IPS-NIHi7 (cell line): ENCODE results near the gene PTRH2.
"Not testable (repeated sequence)": the region's sequence is repeated elsewhere in the genome, so short reads cannot be mapped to it uniquely, and the experiment has no call there.

Source experiments
- DNase-seq: peaks from one replicate; pipeline ENCODE4 v3.0.0; 2012; ENCODE audit warnings: mixed read lengths; ENCODE audit errors: extremely low spot score

PTRH2 gene

DNA sequence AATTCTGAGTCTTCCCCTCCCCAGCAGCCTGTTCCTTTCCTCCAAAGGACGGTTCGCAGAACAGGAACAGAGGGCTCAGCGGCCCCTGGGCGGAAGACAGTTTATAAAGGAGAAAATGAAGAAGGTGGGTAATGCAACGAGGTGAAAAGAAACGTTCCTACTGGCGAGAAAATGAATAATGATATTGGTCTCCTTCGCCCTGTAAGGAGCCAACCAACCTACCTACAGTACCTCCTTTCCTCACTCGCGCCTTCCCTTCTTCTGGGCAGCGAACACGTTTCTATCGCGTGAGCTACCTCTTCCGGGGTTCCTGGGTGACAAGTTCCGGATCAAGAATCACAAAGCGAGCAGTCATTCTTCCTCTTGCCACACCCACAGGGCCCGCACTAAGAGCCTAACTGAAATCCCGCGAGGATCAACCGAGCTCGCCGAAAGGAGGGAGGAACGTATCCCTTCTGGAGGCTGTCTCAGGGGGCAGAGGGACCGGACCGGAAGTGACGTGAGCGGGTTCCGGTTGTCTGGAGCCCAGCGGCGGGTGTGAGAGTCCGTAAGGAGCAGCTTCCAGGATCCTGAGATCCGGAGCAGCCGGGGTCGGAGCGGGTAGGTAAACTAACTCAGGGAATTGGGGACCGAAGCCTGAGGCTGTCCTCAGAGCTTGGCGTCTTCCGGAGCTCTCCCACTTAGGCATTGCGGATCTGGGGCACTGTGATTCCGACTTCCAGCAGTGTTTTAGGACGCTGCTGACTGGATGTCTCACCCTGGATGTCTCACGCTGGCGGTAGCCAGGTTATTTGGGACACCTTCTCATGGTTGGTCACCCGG is at the start of gene PTRH2, which contains the start of gene VMP1:
Gene PTRH2, minus strand, starts transcription at position 282 of the 822 bp plus-strand sequence. CDS start 9,452 bp downstream, outside the sequence.
Gene VMP1, plus strand, starts transcription at position 506 of the 822 bp plus-strand sequence. CDS start 23,793 bp downstream, outside the sequence.
- peak; percentile 99 for DNase-seq

DNA sequence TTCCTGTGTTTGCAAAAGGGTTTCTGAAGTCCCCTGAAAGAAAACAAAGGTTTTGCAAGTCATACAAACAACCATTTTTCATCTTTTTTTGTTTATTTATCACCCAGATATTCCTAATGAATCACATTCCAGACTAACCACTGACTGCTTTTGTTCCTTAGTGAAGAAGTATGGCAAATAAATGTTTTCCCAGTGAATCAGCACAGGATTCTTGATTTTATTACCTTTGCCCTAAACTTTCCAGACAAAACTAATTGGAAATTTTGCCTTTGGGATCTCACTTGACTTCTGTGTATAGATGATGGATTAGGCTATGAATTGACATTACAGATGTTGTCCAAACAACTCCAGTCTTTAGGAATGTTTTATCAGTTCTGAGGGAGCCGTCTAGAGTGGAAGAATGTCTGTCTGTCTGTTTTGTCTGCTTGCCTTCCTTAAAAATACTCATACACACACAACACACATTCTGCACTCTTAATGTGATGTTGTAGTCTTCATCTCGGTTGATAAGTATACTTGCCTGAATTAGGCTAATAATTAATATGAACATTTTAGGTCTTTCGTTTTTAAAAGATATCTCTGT is 49.1 kb upstream of the PTRH2 start:
- no peak for DNase-seq

DNA sequence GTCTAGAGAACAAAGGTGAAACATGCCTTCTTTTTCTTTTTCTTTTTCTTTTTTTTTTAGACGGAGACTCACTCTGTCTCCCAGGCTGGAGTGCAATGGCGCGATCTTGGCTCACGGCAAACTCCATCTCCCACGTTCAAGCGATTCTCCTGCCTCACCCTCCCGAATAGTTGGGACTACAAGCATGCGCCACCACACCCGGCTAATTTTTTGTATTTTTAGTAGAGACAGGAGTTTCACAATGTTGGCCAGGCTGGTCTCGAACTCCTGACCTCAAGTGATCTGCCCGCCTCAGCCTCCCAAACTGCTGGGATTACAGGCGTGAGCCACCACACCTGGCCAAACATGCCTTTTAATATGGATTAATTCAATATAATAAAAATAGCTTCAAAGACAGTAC is 47.8 kb upstream of the PTRH2 start:
- not testable (repeated sequence) for DNase-seq

DNA sequence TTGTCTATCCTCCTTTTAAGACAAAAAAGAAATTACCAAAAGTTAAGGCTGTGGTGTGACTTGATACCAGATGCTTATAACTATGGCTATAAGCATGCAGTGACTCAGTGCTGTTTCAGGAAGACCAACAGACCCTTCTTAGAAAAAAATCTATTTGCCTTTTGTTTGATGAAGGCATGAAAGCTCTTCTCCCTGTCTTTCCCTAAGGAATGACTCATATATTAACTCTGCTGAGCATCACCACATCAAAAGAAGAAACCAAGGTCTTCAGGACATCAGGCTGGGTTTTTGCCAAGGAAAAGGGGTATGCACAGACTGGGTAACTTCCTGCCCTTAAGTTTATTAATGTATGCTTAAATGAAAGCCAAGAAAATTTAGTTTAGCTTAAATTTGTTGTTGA is 47.3 kb upstream of the PTRH2 start:
- peak; percentile 20 for DNase-seq

DNA sequence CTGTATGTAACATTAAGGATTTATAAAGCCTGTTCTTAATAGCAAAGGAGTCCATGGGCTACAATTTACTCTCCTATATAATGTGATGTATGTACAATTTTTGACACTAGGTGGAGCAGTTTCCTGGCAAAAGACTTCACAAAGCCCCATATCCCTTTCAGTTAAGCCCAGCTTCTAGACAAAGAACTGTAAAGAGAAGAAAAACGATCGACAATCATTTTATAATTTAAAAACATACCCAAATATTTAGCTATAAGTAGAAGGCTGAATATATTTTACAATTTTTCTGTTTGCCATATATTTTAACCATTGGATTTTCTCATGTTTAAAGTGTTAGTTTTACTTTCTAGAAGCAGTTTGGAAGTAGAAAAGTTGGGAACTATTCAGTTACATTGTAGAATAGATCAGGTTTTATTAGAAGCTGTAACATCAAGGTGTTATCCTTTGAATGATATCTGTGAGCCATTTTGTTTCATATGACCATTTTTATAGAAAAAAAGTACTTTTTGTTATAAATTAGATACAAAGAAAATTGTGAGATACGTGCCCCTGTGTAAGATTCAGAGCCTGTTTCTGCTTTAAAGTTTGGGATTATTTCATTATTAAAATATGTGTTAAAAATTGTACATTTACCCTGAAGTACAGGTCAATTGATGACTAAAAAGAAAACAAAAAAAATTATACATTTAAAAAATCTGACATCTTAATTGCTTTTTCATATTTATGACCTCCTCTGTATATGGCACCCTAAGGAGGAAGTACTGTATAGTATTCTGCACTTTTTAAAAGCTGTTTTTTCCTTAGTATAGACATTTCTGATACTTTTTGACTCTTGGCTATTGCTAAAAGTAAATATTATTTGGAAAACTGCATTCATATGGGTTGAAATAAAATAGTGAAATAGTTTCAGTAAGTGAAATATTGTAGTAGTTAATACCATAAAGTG is 46.6 kb upstream of the PTRH2 start:
- peak; percentile 66 for DNase-seq

DNA sequence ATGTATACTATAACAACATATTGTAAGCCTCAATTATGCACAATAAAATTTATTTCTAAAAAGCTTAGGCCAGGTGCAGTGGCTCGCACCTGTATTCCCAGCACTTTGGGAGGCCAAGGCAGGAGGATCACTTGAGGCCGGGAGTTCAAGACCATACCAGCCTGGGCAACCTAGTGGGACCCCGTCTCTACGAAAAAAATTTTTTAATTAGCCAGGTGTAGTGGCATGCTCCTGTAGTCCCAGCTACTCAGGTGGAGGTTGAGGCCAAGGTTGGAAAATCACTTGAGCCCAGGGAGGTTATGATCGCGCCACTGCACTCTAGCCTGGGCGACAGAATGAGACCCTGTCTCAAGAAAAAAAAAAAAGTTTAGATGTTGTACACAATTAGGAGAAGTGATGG is 45.7 kb upstream of the PTRH2 start:
- DNase-seq, result no peak

DNA sequence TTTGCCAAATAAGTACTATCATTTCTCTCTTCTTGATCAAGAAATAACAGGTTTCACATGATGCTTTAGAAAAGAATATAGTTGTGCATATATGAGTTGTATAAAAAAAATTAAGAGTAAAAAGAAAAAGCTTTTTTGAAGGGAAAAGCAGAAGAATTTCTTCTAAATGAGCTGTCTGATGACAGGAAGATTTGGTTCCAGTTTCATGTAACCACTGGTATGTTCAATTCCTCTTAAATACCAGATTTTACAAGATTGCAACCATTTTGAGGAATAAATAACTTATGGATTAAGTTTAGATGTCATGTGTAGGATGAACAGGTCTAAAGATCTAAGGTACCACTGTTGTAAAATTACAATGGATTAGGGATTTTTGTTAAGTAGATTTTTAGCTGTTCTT is 45.2 kb upstream of the PTRH2 start:
- DNase-seq, result no peak

DNA sequence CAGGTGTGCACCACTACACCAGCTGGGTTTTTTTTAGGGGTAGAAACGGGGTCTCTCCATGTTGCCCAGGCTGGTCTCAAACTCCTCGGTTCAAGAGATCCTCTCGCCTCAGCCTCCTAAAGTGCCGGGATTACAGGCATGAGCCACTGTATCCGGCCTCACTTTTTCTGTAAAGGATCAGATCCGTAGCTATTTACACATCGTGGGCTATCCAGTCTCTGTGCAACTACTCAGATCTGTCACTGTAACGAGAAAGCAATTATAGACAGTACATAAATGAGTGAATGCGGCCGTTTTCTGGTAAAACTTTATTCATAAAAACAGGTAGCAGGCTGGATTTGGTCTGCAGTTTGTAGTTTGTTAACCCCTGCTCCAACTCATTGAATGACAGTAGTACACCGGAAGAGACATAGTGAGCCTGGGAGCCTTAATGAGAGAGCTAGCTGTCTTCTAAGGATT is 44.8 kb upstream of the PTRH2 start:
- no peak for DNase-seq

DNA sequence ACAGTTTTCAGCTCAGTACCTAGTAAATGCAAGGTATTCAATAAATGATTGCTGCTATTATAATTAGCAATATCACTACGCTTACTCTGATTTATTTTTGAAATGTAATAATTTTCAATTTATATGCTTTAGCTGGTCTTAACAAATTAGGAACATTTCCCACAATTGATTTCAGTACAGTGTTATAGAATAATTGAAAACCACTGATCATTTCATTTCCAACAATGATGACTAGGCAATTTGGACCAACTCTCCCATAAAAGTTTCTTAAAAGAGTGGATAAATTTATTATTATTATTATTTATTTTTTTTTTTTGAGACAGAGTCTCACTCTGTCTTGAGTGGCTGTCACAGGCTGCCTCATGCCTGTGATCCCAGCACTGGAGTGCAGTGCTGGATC is 41.4 kb upstream of the PTRH2 start:
- DNase-seq, result no peak

DNA sequence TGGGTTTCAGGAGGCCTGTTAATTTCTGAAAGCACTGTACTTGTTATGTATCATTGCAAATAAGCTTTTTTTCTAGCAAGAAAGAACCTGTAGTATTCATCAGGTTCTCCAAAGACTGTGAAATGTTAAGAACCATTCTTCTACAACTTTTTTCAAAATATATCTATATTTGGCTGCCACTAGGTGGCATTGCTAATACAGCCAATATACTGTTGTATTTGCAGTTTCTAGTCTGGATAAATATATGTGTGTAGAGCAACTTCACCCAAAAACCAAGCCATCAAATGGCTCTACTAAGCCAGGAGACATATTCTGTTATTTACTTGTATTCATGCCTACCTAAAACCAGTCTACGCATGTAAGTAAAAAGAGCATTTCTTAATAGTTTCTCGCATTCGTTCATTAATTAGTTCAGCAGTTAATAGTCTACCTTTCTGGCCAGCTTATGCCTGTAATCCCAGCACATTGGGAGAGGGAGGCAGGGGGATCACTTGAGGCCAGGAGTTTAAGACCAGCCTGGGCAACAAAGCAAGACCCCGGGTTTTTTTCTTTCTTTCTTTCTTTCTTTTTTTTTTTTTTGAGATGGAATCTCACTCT is 39.7 kb upstream of the PTRH2 start:
- peak; percentile 12 for DNase-seq

DNA sequence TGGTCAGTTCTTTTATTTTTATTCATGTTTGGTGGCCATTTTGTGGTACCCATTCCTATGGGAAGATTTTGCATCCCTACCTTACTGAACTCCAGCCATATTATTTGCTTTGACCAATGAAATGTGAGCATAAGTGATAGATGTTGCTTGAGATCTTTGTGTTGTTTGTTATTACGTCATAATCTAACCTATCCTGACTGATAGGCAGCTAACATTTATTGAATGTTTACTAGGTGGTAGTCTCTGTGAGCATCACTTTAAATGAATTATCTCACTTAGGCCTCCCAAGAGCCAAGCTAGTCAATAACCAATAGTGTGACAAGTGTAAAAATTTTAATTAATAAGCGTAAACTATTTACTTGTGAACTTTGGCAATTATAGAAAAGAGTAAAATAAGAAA is 37.8 kb upstream of the PTRH2 start:
- DNase-seq, result no peak

DNA sequence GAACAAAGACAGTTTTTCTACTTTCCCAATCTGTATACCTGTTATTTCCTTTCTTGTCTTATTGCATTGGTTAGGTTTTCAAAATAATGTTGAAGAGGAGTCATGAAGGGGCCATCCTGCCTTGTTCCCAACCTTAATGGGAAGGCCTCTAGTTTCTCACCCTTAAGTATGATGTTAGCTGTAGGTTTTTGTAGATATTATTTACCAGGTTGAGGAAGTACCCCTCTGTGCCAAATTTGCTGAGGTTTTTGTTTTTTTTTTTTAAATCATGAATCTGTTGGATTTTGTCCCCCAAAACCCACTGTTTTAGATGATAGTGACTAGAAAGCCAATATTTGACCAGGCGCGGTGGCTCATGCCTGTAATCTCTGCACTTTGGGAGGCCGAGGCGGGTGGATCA is 36.6 kb upstream of the PTRH2 start:
- DNase-seq, result no peak

DNA sequence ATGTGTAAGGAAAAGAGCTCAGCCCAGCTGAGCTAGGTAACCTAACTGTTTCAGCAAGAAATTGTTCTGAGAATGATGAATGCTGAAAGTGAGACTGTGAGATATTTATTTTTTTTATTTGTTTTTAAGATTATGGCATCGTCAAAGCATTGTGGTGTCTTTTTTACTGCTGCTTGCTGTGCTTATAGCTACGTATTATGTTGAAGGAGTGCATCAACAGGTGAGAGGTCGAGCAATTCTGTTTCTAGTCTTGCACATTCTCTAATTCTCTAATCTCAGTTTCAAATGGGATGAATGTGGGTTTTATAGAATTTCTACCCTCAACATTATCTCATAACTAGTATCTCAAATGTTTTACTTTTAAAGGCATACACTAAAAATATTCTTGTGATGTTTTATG is 30.1 kb upstream of the PTRH2 start:
- DNase-seq, result no peak

DNA sequence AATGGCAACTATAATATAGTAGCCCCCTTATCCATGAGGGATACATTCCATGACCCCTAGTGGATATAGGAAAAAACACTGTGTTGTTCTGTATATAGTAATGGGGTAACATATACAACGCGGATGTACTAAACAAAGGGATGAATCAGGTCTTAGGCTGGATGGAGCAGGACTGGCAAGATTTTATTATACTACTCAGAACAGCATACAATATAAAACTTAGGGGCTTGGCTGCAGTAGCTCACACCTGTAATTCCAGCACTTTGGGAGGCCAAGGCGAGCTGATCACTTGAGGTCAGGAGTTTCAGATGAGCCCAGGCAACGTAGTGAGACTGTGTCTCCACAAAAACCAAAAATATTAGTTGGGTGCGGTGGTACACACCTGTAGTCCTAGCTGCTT is 27.0 kb upstream of the PTRH2 start:
- no peak for DNase-seq

DNA sequence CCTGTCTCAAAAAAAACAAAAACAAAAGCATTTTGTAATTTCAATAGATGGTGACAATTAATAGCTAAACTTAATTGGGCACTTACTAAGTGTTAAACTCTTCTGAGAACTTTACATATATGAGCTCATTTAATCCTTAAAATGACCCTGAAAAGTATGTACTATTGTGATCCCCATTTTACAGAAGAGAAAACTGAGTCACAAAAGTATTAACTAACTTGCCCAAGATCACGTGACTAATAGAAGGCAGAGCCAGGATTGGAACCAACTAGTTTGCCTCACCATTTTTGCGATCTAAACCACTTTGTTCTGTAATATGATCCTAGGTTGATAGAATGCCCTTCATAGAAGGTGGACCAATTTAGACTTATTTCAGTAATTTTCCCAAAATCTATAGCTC is 26.5 kb upstream of the PTRH2 start:
- no peak for DNase-seq

DNA sequence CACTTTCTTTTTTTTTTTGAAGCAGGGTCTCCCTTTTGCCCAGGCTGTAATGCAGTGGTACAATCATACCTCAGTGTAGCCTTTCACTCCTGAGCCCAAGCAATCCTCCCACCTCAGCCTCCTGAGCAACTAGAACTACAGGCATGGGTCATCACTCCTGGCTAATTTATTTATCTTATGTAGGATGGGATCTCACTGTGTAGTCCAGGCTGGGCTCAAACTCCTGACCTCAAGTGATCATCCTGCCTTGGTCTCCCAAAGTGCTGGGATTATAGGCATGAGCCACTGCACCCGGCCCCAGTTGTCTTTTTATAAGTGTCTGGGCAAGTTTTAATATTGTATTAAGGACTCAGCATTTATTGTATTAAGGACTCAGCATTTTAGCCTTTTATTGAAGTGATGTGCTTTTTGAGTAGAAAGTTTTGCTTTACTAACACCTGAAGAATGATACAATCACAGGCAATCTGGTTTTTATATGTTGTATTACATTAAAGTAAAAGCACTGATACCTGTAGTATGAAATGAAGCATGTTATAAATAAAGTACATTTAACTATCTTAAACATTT is 23.1 kb upstream of the PTRH2 start:
- no peak for DNase-seq

DNA sequence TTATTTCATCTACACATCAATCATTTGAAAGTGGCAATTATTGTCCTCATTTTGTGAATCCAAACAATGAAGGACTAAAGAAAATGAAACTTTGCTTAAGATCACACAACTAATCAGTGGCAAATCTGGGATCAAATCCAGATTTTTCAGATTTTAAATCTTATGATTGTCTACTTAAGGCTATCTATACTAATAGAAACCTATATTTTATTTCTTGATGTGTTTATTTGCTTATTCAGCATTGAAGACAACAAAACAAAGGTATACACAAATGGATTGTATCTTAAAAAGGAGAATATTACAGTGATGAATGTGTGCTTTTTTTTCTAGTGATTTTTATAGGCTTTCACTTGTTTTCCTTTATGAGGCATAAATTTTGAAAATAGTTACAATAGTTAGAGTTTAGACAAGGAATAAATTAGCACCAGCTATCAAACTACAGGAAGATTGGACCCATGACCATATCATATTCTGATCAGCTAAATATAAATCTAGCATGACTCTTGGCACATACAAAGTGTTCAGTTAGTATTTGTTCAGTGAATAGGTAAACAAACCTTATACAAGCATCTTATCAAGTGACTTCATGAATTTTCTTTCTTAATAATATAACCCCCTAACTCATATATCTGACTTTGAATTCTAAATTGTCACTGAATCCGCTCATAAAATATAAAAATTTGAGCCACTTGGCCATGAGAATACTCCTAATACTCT is 20.7 kb upstream of the PTRH2 start:
- no peak for DNase-seq

DNA sequence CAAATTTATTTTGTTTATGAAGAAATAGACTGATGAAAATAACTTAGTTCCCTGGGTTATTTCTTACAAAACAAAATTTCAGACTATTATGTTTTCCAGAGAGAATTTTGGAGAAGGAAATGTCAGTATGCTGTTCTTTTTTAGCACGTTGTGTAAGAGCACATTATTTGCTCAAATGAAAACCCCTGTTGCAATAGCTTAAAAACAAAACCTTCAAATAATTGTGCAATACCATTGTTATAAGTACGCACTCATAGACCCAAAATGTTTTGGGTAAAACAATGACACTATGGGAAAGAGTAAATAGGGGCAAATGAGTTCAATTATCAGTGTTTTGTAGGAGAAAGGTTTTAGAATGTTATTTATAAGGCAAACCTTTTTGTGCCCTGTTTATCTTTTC is 18.5 kb upstream of the PTRH2 start:
- DNase-seq, result no peak

DNA sequence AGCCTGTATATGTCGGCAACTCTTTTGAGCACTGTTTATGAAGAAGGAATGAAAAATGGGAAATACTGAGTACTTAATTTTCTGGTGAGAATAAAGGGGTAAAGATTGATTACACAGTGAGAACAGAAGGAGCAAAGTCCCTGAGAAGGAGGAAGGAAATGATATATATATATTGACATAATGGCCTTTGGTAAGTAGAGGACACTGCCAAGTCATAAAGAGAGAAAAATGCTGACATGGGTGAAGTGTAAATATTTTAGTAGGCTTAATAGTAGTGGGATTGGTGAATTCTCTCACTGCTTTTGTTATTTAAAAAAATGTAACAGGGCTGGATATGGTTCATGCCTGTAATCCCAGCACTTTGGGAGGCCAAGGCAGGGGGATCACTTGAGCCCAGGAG is 16.4 kb upstream of the PTRH2 start:
- DNase-seq, result no peak

DNA sequence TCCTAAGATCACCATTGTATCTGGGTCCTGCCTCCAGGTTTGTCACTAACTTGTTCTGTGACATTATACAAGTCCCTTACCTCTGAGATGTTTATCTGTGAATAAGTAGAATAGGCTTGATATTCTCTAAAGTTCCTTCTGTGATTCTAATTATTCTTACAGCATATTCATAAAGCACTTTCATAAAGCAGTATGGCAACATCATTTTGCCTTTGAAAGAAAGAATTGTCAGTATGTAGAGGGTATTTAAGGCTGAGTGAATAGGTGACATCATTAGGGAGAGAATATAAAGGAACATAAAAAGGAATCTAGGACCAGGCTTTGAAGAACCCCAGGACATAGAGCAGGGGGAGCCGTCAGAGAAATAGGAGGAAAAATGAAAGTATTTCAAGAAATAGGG is 15.8 kb upstream of the PTRH2 start:
- no peak for DNase-seq

DNA sequence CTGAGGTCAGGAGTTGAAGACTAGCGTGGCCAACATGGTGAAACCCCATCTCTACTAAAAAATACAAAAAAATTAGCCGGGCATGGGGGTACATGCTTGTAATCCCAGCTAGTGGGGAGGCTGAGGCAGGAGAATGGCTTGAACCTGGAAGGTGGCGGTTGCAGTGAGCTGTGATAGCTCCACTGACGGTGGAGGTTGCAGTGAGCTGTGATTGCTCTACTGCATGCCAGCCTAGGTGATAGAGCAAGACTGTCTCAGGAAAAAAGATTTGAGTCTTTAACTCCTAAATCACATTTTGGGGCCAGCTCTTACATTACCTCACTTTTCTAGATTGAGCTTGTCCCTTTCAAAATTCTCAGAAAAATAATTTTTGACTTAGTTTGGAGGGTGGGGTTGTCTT is 15.4 kb upstream of the PTRH2 start:
- DNase-seq, result no peak
